Frontal cortex (tissue), 4 donors: Measurements from ENCODE around the gene DGKZ. TPM values are rescaled to one million over a fixed set of nuclear protein-coding genes. Genes with fewer than 3 reads are reported as not detected.

Experiments used
- DNase-seq, 2 donors: peaks; one replicate each; pipeline ENCODE4 v3.0.0; 2012; ENCODE audit warnings: low spot score in 2 of 2
- FAIRE-seq: peaks from 2 replicates; lab custom pipeline; 2012; peaks lifted over from hg19 to GRCh38; lab: Jason Lieb, UNC
- total RNA-seq: library from RNA; depleted of rRNA; stranded (reverse); fragments of >200 nt; gene quantifications from one replicate; pipeline ENCODE4 v1.2.3, GENCODE V29; 2014
- donor health status: control.
- donor health status: control.
- donor health status: control.

Gene DGKZ
- total RNA-seq, 1 donor from 2014 or later, result 43.2 TPM

GRCh38 chr11:46389450-46390330 lies 42.4 kb downstream of the DGKZ start:
- DNase-seq (peak; percentile 85 to 87), FAIRE-seq (no peak)

GRCh38 chr11:46390331-46391171 lies 43.3 kb downstream of the DGKZ start:
- FAIRE-seq, result no peak
- peak in 1 of 2 donors; percentile 49 for DNase-seq

- FAIRE-seq (no peak), DNase-seq (peak in 1 of 2 donors; percentile 43)
Measured at GRCh38 chr11:46391186-46391577, 43.9 kb downstream of the DGKZ start.

- DNase-seq, result peak; percentile 74 to 75
- no peak for FAIRE-seq
Measured at GRCh38 chr11:46391578-46392420, 44.5 kb downstream of the DGKZ start, which contains the start of gene CHRM4. Gene CHRM4 (minus strand): TSS chr11:46391776. CDS start chr11:46386557, 5,219 bp downstream.

GRCh38 chr11:46392421-46393230 lies 45.4 kb downstream of the DGKZ start:
- DNase-seq, result peak; percentile 93 to 96
- FAIRE-seq, result no peak

GRCh38 chr11:46393231-46393616 lies 46.0 kb downstream of the DGKZ start:
- DNase-seq (no peak), FAIRE-seq (no peak)

- FAIRE-seq (no peak), DNase-seq (no peak)
Measured at GRCh38 chr11:46393759-46394158, 46.5 kb downstream of the DGKZ start.

GRCh38 chr11:46397526-46397925 lies 50.3 kb downstream of the DGKZ start:
- FAIRE-seq (no peak), DNase-seq (no peak)

- DNase-seq (no peak), FAIRE-seq (no peak)
Measured at GRCh38 chr11:46402957-46403902, 56.0 kb downstream of the DGKZ start.

- DNase-seq (no peak), FAIRE-seq (no peak)
Measured at GRCh38 chr11:46404476-46405017, 57.3 kb downstream of the DGKZ start.

- DNase-seq (no peak), FAIRE-seq (no peak)
Measured at GRCh38 chr11:46407635-46408034, 60.4 kb downstream of the DGKZ start.

- DNase-seq, result no peak
- no peak for FAIRE-seq
Measured at GRCh38 chr11:46408407-46408986, 61.2 kb downstream of the DGKZ start.

GRCh38 chr11:46410021-46410420 lies 62.8 kb downstream of the DGKZ start:
- FAIRE-seq (no peak), DNase-seq (no peak)

- DNase-seq, result no peak
Measured at GRCh38 chr11:46413760-46414465, 66.7 kb downstream of the DGKZ start.

GRCh38 chr11:46414466-46414796 lies 67.2 kb downstream of the DGKZ start:
- FAIRE-seq (no peak), DNase-seq (no peak)

More at GRCh38 chr11:46413760-46414465, 66.7 kb downstream of the DGKZ start:
- no peak for FAIRE-seq

GRCh38 chr11:46414879-46415278 lies 67.6 kb downstream of the DGKZ start:
- DNase-seq (no peak), FAIRE-seq (no peak)

GRCh38 chr11:46417711-46418110 lies 70.4 kb downstream of the DGKZ start:
- no peak for FAIRE-seq
- DNase-seq, result no peak
